Posterior cingulate gyrus (tissue), 11 donors: Measurements from ENCODE around the gene CXCR6.

ENCODE experiments used
- DNase-seq, 10 donors: peaks; one replicate each; pipeline versions ENCODE4 v3.0.0 to v3.0.0-alpha.2; 2020 to 2021; ENCODE audit warnings: mixed read lengths in 3 of 10
- intact Hi-C: fragments of 100-400 bp; cut with DNase I; formaldehyde crosslinking; loops from one replicate; pipeline ENCODE4 v1.15.1; 2023

Gene CXCR6

DNA sequence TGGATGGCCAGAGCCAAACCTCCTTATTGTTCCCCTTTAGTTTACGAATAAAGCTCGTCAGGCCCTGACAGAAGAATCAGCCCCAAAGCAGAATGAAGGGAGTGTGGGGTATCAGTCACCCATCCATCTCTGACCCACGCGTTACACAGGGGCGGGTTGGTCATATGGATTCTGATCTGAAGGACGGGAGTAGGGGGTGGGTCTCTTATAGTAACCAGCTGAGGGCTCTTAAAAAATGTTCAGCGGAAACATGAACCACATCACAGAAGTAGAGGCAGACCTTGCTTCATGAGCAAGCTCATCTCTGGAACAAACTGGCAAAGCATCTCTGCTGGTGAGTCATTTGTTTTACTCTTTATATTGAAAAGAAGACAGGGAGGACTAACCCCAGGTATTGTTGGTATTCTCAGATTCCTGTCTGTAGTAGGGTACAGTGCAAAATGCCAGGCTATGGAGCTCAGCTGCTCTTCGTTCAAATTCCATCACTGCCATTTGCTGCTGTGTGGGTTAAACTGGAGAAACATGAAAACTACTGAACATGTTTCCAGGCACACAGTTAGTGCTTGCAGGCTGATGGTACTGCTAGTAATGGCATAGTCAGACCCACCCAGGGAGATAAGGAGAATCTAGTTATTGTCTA lies at the start of gene CXCR6:
Gene CXCR6, plus strand, starts transcription at position 258 of the 640 bp plus-strand sequence. CDS start 3,018 bp downstream, outside the sequence.
- no peak for DNase-seq

GRCh38 chr3:45894015-45894414 lies 49.2 kb upstream of the CXCR6 start:
- intact Hi-C loops = no loop called here

More for the DNA sequence above, at the start of gene CXCR6:
- intact Hi-C loops = no loop called here

DNA sequence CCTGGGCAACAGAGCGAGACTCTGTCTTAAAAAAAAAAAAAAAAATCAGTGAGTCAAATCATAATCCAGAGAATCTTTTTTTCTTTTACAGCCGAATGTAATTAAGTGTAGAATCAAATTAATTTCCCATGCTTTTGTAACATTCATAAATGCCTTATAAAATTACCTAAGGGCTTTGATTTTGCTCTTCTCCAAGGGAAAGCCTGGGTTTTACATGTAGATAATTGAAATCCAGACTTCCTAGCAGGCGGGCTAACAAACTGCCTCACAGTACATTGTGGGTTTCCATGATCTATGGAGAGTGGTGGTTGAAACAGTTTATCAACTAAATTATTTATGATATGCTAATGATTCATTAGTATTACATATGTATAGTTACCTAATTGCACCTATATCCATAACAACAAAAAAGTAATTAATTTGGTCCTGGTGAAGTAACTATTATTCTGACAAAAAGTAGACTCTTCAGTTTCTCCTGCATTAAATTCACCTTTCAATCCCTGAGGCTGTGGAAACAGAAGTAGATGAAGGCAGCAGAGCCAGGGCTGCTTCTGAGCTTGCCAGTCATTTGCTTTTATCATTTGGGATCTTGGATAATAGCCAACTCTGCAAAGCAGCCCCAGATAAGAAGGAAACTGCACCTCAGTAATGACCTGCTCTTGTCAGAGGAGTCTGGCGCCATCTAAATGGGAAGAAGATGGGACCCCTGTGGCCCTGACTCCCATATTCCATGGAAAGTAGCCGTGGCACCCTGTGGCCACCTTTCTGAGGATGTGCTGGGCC lies 47.4 kb upstream of the CXCR6 start:
- DNase-seq = no peak
- intact Hi-C loops = no loop called here

More at GRCh38 chr3:45894015-45894414, 49.2 kb upstream of the CXCR6 start:
- DNase-seq = no peak

- DNase-seq = no peak
- intact Hi-C loops = no loop called here
These were observed 46.3 kb upstream of the CXCR6 start for GRCh38 chr3:45896956-45897355.

DNA sequence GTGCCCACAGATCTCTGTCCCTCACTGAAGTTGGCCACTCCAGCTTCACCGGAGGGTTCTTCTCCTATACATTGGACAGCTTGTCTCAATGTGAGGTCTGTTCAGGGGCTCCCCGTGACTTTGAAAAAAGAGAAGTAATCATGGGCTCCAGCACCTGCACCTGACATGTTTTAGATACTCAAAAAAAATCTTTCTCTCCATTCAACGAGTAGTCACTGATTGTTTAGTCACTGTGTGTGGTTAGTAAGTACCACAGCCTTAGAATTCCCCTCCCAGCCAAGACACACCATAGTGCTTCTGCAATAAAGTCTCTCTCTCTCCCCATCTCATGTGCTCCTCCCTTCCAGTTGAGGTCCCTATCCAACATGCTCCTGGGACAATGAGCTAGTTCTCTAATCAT lies 38.3 kb upstream of the CXCR6 start:
- intact Hi-C loops = no loop called here

DNA sequence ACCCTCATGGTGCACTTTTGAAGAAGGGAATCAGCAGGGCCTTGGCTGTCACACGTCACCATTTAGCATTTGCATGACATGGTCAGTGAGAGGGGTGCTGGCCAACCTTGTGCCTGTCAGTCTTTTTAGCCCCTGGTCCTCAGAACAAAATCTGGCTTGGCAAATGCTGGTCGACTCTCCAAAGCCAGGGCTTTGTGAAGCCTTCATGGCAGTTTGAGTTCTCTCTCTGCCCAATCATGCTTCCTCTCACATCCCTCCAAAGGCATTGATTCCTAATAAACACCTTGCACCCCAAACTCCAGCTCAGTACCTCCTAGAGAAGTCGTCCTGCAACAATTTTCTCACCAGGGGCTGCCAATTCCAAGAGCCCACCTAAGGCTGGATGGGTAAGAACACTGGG lies 37.5 kb upstream of the CXCR6 start:
- no peak for DNase-seq
- intact Hi-C loops = no loop called here

More for the DNA sequence above, 38.3 kb upstream of the CXCR6 start:
- DNase-seq = no peak

GRCh38 chr3:45906681-45907407 lies 36.4 kb upstream of the CXCR6 start:
- intact Hi-C loops = no loop called here
- no peak for DNase-seq

- no peak for DNase-seq
- intact Hi-C loops = no loop called here
These were observed 35.2 kb upstream of the CXCR6 start for GRCh38 chr3:45907769-45908705.

GRCh38 chr3:45908761-45909160 lies 34.5 kb upstream of the CXCR6 start:
- no peak for DNase-seq
- intact Hi-C loops = no loop called here

- intact Hi-C loops = no loop called here
- no peak for DNase-seq
These were observed 33.7 kb upstream of the CXCR6 start for GRCh38 chr3:45909542-45909941.

DNA sequence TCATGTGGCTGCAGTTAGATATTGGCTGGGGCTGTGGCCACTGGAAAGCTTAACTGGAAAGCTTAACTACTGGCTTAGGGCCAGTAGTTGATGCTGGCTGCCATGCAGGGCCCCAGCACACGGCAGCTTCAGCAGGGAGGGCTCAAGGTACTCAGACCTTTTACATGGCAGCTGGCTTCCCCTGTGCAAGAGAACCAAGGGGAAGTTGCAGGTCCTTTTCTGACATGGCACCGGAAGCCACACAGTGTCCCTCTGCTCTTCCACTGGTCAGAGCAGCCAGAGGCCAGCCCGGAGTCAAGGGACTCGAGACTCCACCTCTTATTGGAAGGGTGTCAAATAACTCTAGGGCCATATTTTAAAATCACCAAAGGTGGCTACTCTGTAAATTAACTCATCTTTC lies 32.4 kb upstream of the CXCR6 start:
- intact Hi-C loops = no loop called here
- no peak for DNase-seq

DNA sequence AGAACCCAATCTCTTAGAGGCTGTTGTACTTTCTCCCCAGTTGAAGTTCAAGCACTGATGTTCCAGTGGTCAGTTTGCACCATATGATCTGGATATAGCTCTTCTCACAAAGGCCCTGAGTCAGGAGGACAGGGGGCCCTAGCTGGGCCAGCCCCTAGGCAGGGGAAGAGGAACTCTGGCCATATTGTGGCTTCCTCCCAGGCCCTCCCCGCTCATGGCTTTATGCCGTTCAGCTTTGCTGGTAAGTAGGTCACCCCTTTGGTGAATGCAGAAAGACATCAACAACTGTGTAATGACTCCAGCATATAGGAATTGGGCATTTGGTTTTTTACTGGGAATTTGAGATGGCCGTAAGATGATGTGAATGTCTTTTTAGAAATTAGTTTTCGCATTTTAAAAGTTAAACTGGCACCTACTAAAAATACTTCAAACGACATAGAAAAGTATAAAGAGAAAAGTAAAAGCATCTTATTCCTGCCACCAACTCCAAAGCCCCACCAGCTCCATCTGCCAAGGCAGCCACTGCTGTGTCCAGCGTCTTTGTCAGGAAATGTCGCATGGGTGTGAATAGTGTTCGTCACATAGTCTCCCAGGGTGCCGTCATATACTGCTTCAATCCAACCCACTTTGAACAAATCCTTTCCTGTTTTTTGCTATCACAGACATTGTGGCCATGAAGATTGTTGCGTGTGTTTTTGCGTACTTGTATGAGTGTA lies 31.6 kb upstream of the CXCR6 start:
- DNase-seq = no peak
- intact Hi-C loops = no loop called here

GRCh38 chr3:45912435-45912834 lies 30.8 kb upstream of the CXCR6 start:
- intact Hi-C loops = no loop called here
- no peak for DNase-seq

DNA sequence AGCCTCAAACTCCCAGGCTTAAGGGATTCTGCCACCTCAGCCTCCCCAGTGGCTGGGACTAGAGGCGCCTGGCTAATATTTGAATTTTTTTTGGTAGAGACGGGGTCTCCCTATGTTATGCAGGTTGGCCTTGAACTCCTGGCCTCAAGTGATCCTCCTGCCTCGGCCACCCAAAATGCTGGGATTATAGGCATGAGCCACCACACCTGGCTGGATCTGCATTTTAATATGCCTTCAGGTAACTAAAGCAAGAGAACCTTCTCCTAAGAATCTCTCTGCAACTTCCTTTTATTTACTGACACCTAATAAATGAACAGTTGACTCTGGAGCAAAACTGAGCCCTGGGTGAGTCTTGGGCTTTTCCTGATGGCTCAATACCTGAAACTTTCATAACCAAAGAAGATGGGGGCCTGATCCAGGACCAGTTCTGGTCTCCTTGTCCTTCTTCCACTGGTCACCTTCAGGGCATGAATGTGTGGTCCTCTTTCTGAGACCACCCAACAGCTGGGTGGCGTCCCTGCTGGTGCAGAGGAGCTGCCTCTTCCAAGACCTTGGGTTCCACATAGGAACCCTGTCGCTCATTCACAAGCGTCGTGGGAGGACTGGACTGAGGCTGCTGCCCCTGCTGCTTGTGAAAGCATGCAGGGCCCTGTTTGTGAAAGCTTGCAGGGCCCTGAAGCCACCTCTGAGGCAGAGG lies 28.8 kb upstream of the CXCR6 start:
- DNase-seq = no peak
- intact Hi-C loops = no loop called here

- DNase-seq = no peak
- intact Hi-C loops = no loop called here
These were observed 28.2 kb upstream of the CXCR6 start for GRCh38 chr3:45915059-45915439.

DNA sequence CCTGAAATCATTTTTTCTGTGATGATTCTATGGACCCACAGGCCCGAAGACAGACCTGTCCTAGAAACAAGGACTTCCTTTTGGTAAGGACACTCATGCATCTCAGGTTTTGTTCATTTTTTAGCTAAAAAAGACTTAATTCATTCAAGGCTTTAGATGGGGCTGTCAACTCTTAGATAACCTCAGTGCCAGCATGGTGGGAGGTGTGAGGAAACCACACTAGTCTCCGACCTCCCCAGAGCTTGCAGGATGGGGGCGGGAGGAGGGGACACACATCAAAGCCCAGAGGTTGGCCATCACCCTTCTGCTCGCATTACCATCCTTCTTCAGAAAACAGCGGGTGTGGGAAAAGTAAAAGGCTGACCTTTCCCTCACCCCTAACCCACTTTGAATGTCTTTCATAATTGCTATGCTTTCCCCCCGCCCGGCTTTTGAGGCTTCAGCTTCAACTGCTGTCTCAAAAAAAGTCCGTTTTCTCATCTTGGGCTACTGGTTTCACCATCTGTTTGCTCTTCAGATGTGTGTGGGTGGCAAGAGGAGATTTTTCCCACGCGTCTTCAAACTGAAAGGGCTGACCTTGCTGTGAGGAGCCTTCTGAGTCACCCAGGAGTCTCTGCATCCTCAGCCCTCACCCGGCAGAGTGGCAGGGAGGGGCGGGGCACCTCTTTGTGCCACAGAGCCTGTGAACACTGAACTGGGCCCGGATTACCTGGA lies 27.6 kb upstream of the CXCR6 start:
- peak in 2 of 10 donors; percentile 26 to 72 for DNase-seq
- intact Hi-C loops = no loop called here

- DNase-seq = no peak
- intact Hi-C loops = no loop called here
These were observed 25.9 kb upstream of the CXCR6 start for GRCh38 chr3:45917146-45917898.
